Lower leg skin (tissue), 4 donors: Measurements from ENCODE around the gene NAPEPLD. TPM values are rescaled to one million over a fixed set of nuclear protein-coding genes. Genes with fewer than 3 reads are reported as not detected.

Source experiments
- DNase-seq, 2 donors: peaks; one replicate each; pipeline ENCODE4 v3.0.0-alpha.2; 2019; ENCODE audit warnings: low spot score in 2 of 2
- H3K4me3 ChIP-seq: fragments of 200-600 bp; sonication (generic); 2 replicates; pipeline ENCODE4 v1.5.1; 2017; ENCODE audit warnings: mild to moderate bottlenecking, low read depth; ENCODE audit not compliant: poor library complexity, severe bottlenecking
- POLR2A ChIP-seq, 2 donors: fragments of 450-650 bp; IDR thresholded peaks; one replicate each; pipeline ENCODE4 v1.6.1; 2016 to 2017; ENCODE audit warnings: antibody characterized with exemption in 2 of 2, mild to moderate bottlenecking in 1 of 2, moderate library complexity in 1 of 2
- WGBS, 2 donors: methylation state at CpG; one replicate each; pipeline ENCODE4 v1.1.5; 2018; 5-methylcytosine and 5-hydroxymethylcytosine counted together
- intact Hi-C: fragments of 100-400 bp; cut with DNase I; formaldehyde crosslinking; loops from one replicate; pipeline ENCODE4 v1.15.0; 2023; ENCODE audit warnings: low total_unique reads
- total RNA-seq, 4 donors: library from RNA; depleted of rRNA; stranded (reverse); fragments of >200 nt; gene quantifications; one replicate each; pipeline ENCODE4 v1.1.0, GENCODE V29; 2016
- TF ChIP-seq, protein P1 (sequence below), 3 donors: fragments of 450-650 bp; IDR thresholded peaks; one replicate each; pipeline ENCODE4 v1.5.1; 2016; ENCODE audit warnings: antibody characterized with exemption in 3 of 3, mild to moderate bottlenecking in 3 of 3, moderate library complexity in 2 of 3

The NAPEPLD gene
- total RNA-seq, 4 donors from 2014 or later, result 5.6 to 12.0 (median 8.5) TPM

DNA sequence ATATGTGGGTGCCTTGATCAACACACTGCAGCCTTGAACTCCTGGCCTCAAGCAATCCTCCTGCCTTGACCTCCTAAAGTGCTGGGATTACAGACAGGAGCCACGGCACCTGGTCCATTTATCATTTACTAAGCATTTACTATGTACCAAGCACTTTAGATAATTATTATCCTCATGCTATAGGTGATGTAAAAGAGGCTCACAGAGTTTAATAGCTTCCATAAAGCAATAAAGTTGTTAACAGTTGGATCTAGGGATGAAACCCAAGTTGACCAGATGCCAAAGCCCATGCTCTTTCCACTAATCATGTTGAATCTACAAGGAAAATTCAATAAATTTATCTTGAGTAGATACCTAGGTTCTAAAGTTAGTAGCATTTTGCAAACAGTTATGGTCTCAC, 5.0 kb downstream of the NAPEPLD start:
- no peak for TF ChIP-seq POLR2A (IDR thresholded peaks at IDR 0.05)
- TF ChIP-seq, protein P1, sequence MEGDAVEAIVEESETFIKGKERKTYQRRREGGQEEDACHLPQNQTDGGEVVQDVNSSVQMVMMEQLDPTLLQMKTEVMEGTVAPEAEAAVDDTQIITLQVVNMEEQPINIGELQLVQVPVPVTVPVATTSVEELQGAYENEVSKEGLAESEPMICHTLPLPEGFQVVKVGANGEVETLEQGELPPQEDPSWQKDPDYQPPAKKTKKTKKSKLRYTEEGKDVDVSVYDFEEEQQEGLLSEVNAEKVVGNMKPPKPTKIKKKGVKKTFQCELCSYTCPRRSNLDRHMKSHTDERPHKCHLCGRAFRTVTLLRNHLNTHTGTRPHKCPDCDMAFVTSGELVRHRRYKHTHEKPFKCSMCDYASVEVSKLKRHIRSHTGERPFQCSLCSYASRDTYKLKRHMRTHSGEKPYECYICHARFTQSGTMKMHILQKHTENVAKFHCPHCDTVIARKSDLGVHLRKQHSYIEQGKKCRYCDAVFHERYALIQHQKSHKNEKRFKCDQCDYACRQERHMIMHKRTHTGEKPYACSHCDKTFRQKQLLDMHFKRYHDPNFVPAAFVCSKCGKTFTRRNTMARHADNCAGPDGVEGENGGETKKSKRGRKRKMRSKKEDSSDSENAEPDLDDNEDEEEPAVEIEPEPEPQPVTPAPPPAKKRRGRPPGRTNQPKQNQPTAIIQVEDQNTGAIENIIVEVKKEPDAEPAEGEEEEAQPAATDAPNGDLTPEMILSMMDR (IDR thresholded peaks at IDR 0.05), result no peak
- DNase-seq, result no peak
- no peak overlapping the region for H3K4me3 ChIP-seq
- intact Hi-C loops, result no loop called here
- WGBS, 2 donors, result 75 to 91% methylated on average over 1 of the region's 1 CpG

DNA sequence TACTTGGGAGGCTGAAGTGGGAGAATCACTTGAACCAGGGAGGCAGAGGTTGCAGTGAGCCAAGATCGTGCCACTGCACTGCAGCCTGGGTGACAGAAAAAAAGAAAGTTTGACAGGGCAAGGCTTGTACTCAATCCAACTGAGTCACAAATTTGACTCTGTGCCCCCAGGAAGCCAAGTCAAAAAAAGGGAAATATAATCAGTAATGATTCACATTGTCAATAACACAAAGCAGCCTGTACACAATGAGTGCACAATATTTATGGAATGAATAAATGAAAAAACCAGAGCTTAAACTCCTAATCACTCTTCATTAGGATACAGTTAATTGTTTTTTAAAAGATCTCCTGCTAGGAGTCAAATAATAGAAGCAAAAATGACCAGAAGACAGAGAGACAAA, 6.4 kb downstream of the NAPEPLD start:
- 76 to 79% methylated on average over 1 of the region's 1 CpG for WGBS, 2 donors

GRCh38 chr7:103141753-103142404, 7.0 kb downstream of the NAPEPLD start:
- no peak overlapping the region for H3K4me3 ChIP-seq
- TF ChIP-seq, protein P1 (IDR thresholded peaks at IDR 0.05), result no peak
- no peak for TF ChIP-seq POLR2A (IDR thresholded peaks at IDR 0.05)
- WGBS, 2 donors, result 70 to 72% methylated on average over 8 of the region's 8 CpGs

More for the DNA sequence above, 6.4 kb downstream of the NAPEPLD start:
- intact Hi-C loops, result no loop called here
- H3K4me3 ChIP-seq, result no peak overlapping the region
- DNase-seq, result no peak
- no peak for TF ChIP-seq POLR2A (IDR thresholded peaks at IDR 0.05)
- TF ChIP-seq, protein P1 (IDR thresholded peaks at IDR 0.05), result no peak

DNA sequence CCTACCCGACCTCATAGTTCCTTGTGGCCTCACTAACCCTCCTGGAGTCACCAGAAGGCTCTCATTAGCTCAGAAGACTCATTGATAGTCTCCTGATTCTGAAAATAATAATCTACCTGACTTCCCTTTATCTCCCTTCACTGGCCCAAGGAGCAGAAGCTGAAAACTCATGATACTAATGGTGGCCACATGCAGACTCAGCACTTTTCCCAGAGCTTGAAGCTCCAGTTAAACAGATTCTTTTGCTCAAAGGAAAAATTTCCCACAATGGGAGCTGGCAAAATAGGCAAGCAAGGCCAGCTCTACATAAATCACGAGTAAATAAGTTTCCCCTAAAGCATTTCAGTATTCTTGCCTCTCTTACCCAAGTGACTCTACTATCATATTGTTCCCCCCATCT, 8.2 kb downstream of the NAPEPLD start:
- H3K4me3 ChIP-seq, result no peak overlapping the region
- WGBS, 2 donors, result 90 to 96% methylated on average over 2 of the region's 2 CpGs
- intact Hi-C loops, result no loop called here
- TF ChIP-seq, protein P1 (IDR thresholded peaks at IDR 0.05), result no peak
- TF ChIP-seq POLR2A (IDR thresholded peaks at IDR 0.05), result no peak
- no peak for DNase-seq

More at GRCh38 chr7:103141753-103142404, 7.0 kb downstream of the NAPEPLD start:
- DNase-seq, result no peak
- intact Hi-C loops, result no loop called here

- WGBS, 2 donors, result 85 to 98% methylated on average over 2 of the region's 2 CpGs
- intact Hi-C loops, result no loop called here
- TF ChIP-seq, protein P1 (IDR thresholded peaks at IDR 0.05), result no peak
- no peak for TF ChIP-seq POLR2A (IDR thresholded peaks at IDR 0.05)
- H3K4me3 ChIP-seq, result no peak overlapping the region
- no peak for DNase-seq
Measured at GRCh38 chr7:103140061-103140460, 8.8 kb downstream of the NAPEPLD start.
